Prostate gland (tissue), 2 donors: ENCODE measurements around the gene SH3BP4.

ENCODE experiments used
- POLR2A ChIP-seq: fragments of 450-650 bp; IDR thresholded peaks from one replicate; pipeline ENCODE4 v1.6.1; 2016; ENCODE audit warnings: antibody characterized with exemption, mild to moderate bottlenecking
- TF ChIP-seq, protein P1 (sequence below), 4 experiments: fragments of 200-600 bp in 2 of 4; fragments of 450-650 bp in 2 of 4; sonication (generic) in 2 of 4; IDR thresholded peaks; 1 replicate in 3 of 4; 2 replicates in 1 of 4; pipeline ENCODE4 v1.5.1; 2016 to 2019; ENCODE audit warnings: antibody characterized with exemption in 4 of 4, mild to moderate bottlenecking in 2 of 4, moderate library complexity in 2 of 4

DNA sequence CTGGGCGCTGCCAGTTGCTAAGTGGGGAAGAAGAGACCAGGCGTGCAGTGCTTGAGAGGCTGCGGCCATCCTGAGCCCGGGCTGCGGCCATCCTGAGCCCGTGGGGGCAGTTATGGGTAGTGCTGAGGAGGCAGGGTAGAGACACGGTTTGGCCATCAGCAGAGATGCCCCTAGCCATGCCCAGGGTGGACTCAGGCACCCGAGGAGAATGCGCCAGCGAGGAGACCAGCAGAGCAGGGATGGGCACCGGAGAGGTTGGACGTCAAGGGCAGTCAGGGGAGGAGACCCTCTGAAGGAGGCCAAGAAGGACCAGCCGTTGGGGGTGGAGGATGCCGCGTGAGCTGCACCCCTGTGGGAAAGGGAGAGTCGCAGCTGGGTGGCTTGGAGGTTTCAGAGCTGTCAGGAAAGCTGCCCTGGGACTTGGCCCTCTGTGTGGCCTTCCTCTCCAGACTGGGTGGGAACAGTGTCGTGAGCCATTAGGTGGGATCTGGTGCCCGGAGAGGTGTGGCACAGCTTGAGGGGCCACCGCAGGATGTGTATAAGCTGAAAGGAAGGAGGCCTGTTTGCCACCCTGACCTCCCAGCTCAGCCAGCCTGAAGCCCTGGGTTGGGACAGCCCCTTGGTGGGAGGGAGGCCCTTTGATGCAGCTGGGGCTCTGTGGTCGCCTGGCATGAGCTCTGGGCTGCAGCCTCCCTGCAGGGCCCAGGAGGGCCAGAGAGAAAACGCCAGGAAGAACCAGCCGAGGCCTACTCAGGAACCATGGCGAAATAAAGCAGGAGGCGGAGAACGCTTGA lies 56.0 kb downstream of the SH3BP4 start:
- TF ChIP-seq POLR2A, result no peak
- TF ChIP-seq, protein P1, sequence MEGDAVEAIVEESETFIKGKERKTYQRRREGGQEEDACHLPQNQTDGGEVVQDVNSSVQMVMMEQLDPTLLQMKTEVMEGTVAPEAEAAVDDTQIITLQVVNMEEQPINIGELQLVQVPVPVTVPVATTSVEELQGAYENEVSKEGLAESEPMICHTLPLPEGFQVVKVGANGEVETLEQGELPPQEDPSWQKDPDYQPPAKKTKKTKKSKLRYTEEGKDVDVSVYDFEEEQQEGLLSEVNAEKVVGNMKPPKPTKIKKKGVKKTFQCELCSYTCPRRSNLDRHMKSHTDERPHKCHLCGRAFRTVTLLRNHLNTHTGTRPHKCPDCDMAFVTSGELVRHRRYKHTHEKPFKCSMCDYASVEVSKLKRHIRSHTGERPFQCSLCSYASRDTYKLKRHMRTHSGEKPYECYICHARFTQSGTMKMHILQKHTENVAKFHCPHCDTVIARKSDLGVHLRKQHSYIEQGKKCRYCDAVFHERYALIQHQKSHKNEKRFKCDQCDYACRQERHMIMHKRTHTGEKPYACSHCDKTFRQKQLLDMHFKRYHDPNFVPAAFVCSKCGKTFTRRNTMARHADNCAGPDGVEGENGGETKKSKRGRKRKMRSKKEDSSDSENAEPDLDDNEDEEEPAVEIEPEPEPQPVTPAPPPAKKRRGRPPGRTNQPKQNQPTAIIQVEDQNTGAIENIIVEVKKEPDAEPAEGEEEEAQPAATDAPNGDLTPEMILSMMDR (IDR thresholded peaks at IDR 0.05), result no peak
